ENCODE data around the gene DCUN1D3.

- TF ChIP-seq CTCF (conservative IDR thresholded peaks at IDR 0.05; ENCODE audit: low read length) (no peak), EZH2phosphoT487 (IDR thresholded peaks at IDR 0.05; ENCODE audit: borderline replicate concordance, low read depth, low read length) (no peak)
These were observed 2.8 kb downstream of the DCUN1D3 start for GRCh38 chr16:20897253-20897897.
